NCI-H2029 treated with DMSO at 0.1 percent for 48 hours (cell line): Measurements from ENCODE around the gene NCAPG2.

Source experiments
- DNase-seq: peaks from one replicate; lab custom pipeline; 2025; lab: John Stamatoyannopoulos, UW

The NCAPG2 gene

GRCh38 chr7:158704524-158705233, at the start of gene NCAPG2:
Gene NCAPG2, minus strand, starts transcription at chr7:158704804. Its CDS starts 2,905 bp downstream, at chr7:158701899.
- DNase-seq: peak; percentile 85

- DNase-seq: no peak
Measured at GRCh38 chr7:158753900-158754299, 49.3 kb upstream of the NCAPG2 start.

GRCh38 chr7:158751751-158752150, 47.1 kb upstream of the NCAPG2 start:
- DNase-seq: no peak

GRCh38 chr7:158751199-158751598, 46.6 kb upstream of the NCAPG2 start:
- DNase-seq: no peak

GRCh38 chr7:158750702-158751101, 46.1 kb upstream of the NCAPG2 start:
- DNase-seq: no peak

- no peak for DNase-seq
Measured at GRCh38 chr7:158749396-158749795, 44.8 kb upstream of the NCAPG2 start.

- no peak for DNase-seq
Measured at GRCh38 chr7:158748335-158748734, 43.7 kb upstream of the NCAPG2 start.

- DNase-seq: no peak
Measured at GRCh38 chr7:158747408-158747807, 42.8 kb upstream of the NCAPG2 start.

GRCh38 chr7:158746957-158747356, 42.4 kb upstream of the NCAPG2 start:
- DNase-seq: no peak

GRCh38 chr7:158745057-158745715, 40.6 kb upstream of the NCAPG2 start:
- no peak for DNase-seq

- DNase-seq: no peak
Measured at GRCh38 chr7:158744070-158744469, 39.5 kb upstream of the NCAPG2 start.

GRCh38 chr7:158743219-158743618, 38.6 kb upstream of the NCAPG2 start:
- DNase-seq: no peak

- DNase-seq: no peak
Measured at GRCh38 chr7:158742065-158742821, 37.6 kb upstream of the NCAPG2 start.

GRCh38 chr7:158741294-158741666, 36.7 kb upstream of the NCAPG2 start:
- DNase-seq: no peak

- no peak for DNase-seq
Measured at GRCh38 chr7:158740657-158741293, 36.2 kb upstream of the NCAPG2 start.

GRCh38 chr7:158740013-158740656, 35.5 kb upstream of the NCAPG2 start:
- no peak for DNase-seq

GRCh38 chr7:158738841-158739240, 34.2 kb upstream of the NCAPG2 start:
- DNase-seq: no peak

GRCh38 chr7:158737064-158737695, 32.6 kb upstream of the NCAPG2 start:
- DNase-seq: no peak

- DNase-seq: no peak
Measured at GRCh38 chr7:158735935-158736334, 31.3 kb upstream of the NCAPG2 start.

- no peak for DNase-seq
Measured at GRCh38 chr7:158734861-158735260, 30.3 kb upstream of the NCAPG2 start.

- DNase-seq: no peak
Measured at GRCh38 chr7:158733775-158734494, 29.3 kb upstream of the NCAPG2 start.
